ENCODE results near the gene NDST1. TPM values are rescaled to one million over a fixed set of nuclear protein-coding genes. Genes with fewer than 3 reads are reported as not detected.

The NDST1 gene
- total RNA-seq, result 10 to 100 TPM; 45.4 to 86.5 (median 81.2) TPM

GRCh38 chr5:150507474-150508276 lies at the start of gene NDST1:
Gene NDST1, plus strand, starts transcription at chr5:150508131. Its CDS starts 13,124 bp downstream, at chr5:150521255.
- no peak for TF ChIP-seq CTCF (IDR thresholded peaks at IDR 0.05)
- DNase-seq (ENCODE audit: low spot score), result no peak
- ATAC-seq (ENCODE audit: low FRiP score), result no peak

DNA sequence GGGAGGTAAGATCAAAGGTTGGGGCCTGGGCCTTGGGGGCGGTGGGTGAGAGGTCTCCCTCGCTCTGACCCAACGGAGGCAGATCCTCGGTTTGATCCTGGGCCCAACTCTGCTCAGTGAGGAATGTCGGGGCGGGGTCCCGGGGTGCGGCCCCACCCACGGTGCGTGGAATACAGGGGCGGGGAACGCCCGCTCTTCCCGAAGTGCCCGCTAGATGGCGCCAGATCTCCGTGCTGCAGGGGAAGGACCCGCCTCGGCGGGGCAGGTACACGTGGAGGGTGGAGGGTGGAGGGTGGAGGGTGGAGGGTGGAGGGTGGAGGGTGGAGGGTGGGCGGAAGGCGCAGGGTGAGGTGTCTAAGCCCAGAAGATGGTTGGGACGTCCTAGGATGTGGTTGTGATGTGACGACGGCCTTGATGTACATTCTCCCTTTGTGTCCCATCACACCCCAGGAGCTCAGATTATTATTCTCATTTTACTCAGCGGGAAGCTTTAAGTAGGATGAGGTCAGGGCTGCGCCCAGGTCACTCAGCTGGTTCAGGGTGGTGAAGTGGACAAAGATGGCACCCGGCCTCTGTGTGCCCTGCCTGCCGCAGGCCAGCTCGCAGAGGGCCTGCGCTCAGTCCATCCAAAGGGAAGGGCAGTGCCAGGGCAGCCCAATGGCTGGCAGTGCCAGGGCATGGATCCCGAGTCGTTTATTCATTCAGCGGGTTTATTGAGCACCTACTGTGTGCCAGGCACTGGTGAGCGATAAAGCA lies 49.0 kb upstream of the NDST1 start:
- DNase-seq (ENCODE audit: low spot score) (peak; percentile 95), ATAC-seq (ENCODE audit: low FRiP score) (peak; percentile 93)
- peak in 2 of 3 donors; percentile 45 to 58 for TF ChIP-seq CTCF (IDR thresholded peaks at IDR 0.05)

DNA sequence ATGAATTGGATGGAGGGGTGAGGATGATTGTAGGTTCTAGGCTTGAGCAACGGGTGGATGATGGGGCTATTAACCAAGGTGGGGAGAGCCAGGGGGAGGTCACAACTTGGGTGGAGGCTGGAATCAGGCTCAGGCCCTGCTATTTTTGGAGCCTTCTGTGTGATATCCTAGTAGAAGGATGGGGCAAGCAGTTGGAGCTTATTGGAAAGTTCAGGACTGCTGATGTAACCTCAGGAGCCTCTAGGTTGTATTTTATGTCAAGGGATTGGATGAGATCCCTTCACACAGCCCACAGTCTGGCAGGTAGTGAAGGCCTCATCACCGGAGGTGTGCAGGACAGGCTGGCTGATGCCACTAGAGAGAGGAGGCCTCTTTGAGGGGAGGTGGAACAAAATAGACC lies 47.1 kb upstream of the NDST1 start:
- TF ChIP-seq CTCF (IDR thresholded peaks at IDR 0.05), result no peak
- ATAC-seq (ENCODE audit: low FRiP score) (no peak), DNase-seq (ENCODE audit: low spot score) (no peak)

- TF ChIP-seq CTCF (IDR thresholded peaks at IDR 0.05), result no peak
- ATAC-seq (ENCODE audit: low FRiP score) (no peak), DNase-seq (ENCODE audit: low spot score) (no peak)
Observed at GRCh38 chr5:150461231-150461630, 46.7 kb upstream of the NDST1 start.

DNA sequence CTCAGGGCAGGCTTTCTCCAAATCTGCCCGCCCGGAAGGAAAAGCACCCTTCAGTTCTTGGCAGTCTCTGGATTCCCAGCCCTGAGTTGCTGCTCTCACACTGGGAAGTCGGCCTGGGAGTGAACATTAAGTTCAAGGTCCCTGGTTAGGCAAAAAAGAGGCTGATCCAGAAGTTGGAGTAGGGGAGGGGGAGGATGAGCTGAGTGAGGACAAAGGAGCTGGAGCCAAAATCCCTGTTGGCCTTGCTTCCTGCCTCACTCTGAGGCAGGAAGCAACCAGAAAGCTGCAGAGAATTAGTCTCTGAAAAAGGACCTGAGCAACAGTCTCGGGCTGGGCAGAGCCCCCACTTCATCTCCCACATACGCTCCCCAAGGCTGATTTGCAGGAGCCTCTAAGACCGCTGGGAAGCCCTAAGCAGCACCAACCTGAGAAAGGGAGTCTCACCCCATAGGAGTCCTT lies 43.3 kb upstream of the NDST1 start:
- DNase-seq (ENCODE audit: low spot score) (no peak), ATAC-seq (ENCODE audit: low FRiP score) (peak; percentile 39)
- no peak for TF ChIP-seq CTCF (IDR thresholded peaks at IDR 0.05)

DNA sequence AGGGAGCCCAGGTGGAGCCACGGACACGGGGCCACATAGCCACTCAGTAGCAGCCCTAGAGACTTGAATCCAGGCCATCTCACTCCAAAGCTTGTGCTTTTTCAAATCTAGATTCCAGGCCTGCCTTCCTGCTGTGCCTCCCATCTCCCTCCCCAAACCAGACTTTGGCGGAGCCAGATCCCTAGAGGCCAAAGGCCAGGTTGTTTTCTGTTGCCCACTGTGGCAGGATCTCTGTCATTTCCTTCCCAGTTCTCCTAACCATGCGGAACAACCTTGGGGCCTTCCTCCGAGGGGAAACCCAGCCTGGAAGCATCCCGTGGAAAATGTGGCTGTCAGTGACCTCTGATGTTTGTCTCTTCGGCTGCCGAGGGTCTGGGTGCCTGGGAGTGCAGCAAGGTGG lies 42.0 kb upstream of the NDST1 start:
- no peak for DNase-seq (ENCODE audit: low spot score)
- TF ChIP-seq CTCF (IDR thresholded peaks at IDR 0.05), result no peak
- no peak for ATAC-seq (ENCODE audit: low FRiP score)

Data from omental fat pad (tissue), 4 donors.